ENCODE data around the gene MED27. TPM values are rescaled to one million over a fixed set of nuclear protein-coding genes. Genes with fewer than 3 reads are reported as not detected.

Gene MED27
- total and polyA plus RNA-seq, 10 of the 15 experiments (the other 5 are each of a cell fraction or from before 2014, with no cell fraction given): 20.3 to 50.3 (median 35.5) TPM

- no peak for DNase-seq (ENCODE audit: low read depth, low spot score)
- Histone ChIP-seq H3K27me3 (replicated peaks in 1 of 2; ENCODE audit: control insufficient read depth in 2 of 2, insufficient read depth in 2 of 2, low read length in 1 of 2) (no peaks in the 10 kb centered on the region), H3K36me3 (ENCODE audit: control insufficient read depth in 2 of 2, insufficient read depth in 2 of 2, low read length in 1 of 2) (no peaks in the 10 kb centered on the region; a peak in 1 of 4 replicates), H3K4me1 (ENCODE audit: control insufficient read depth, insufficient read depth, low read length) (peaks cover 34% of the 10 kb centered on the region), H3K4me3 (no peak overlapping the region), H4K20me1 (ENCODE audit: control insufficient read depth, insufficient read depth) (peaks cover 13% of the 10 kb centered on the region; the same call in 1 of the 2 replicates), H3K4me2 (ENCODE audit: control insufficient read depth, insufficient read depth) (no peak overlapping the region), H2AFZ (ENCODE audit: control insufficient read depth, low read depth, low read length) (no peak overlapping the region), H3K9me3 (replicated peaks; ENCODE audit: control insufficient read depth, insufficient read depth, low read length) (peaks cover 3% of the 10 kb centered on the region; the same call in 1 of the 3 replicates), H3K27ac (ENCODE audit: control insufficient read depth, insufficient read depth) (no peak overlapping the region), H3K79me2 (ENCODE audit: control insufficient read depth, insufficient read depth, low read length) (no peaks in the 10 kb centered on the region), H3K9ac (ENCODE audit: control insufficient read depth, insufficient read depth, low read length) (no peak overlapping the region)
- SMC1A ChIA-PET (ENCODE audit: uncharacterized antibody, unreplicated experiment): interaction anchor here (1.0 to 1.8 kb wide), 3 partner anchors 11 to 54 kb away, joined by 3 to 5 read pairs (median 4); no protein-coding TSS in a partner anchor
- no peak for FAIRE-seq
- RAD21 ChIA-PET (ENCODE audit: unreplicated experiment): no interaction called here
- 97% methylated on average over 4 of the region's 4 CpGs for WGBS (ENCODE audit: insufficient coverage, insufficient replicate concordance, low lambda C conversion rate, missing lambda C conversion rate)
- no TSS peak for BruUV-seq (replicated peaks)
- CTCF ChIA-PET: interaction anchor here (1.0 to 1.2 kb wide), 3 partner anchors 8 to 239 kb away, joined by 3 read pairs; no protein-coding TSS in a partner anchor
- in situ Hi-C loops (cut with MboI) (no loop called here), intact Hi-C loops (cut with micrococcal nuclease; ENCODE audit: unreplicated experiment) (no loop called here)
- no peak for ATAC-seq
- POLR2A ChIA-PET: interaction anchor here (0.7 kb wide), 1 partner anchor 12 kb away, joined by 3 read pairs; no protein-coding TSS in a partner anchor
- TF ChIP-seq ZNF207 (IDR thresholded peaks at IDR 0.05; ENCODE audit: borderline replicate concordance) (no peak), NKRF (conservative IDR thresholded peaks at IDR 0.05) (no peak), ZBTB11 (CRISPR knock-in tag; IDR thresholded peaks at IDR 0.05) (no peak), CEBPB (IDR thresholded peaks at IDR 0.05; ENCODE audit: borderline replicate concordance in 1 of 2, low read depth in 2 of 2, low read length in 2 of 2) (no peak), MEF2B (IDR thresholded peaks at IDR 0.05; ENCODE audit: partially characterized antibody, poor library complexity, severe bottlenecking) (no peak), IKZF2 (IDR thresholded peaks at IDR 0.05) (no peak), SMAD5 (IDR thresholded peaks at IDR 0.05; ENCODE audit: low read depth) (no peak), ZNF592 (IDR thresholded peaks at IDR 0.05) (no peak), CHD2 (IDR thresholded peaks at IDR 0.05; ENCODE audit: borderline replicate concordance, low read depth, low read length) (no peak), PAX8 (IDR thresholded peaks at IDR 0.05) (no peak), SMAD1 (IDR thresholded peaks at IDR 0.05; ENCODE audit: low read depth, partially characterized antibody) (no peak), MXI1 (IDR thresholded peaks at IDR 0.05; ENCODE audit: low read depth, low read length) (no peak), HDGF (IDR thresholded peaks at IDR 0.05) (no peak), ZNF24 (IDR thresholded peaks at IDR 0.05) (no peak)
Measured at GRCh38 chr9:132001567-132001966, 78.1 kb downstream of the MED27 start.
